GM21786 (cell line): ENCODE results near the gene SLITRK1.
A peak's percentile ranks its signal among the peaks of the same experiment; 100 is the strongest.

Experiments
- ATAC-seq: cut with Tn5 transposase; IDR thresholded peaks from one replicate; pipeline ENCODE4 v1.9.1; 2021; ENCODE audit not compliant: unreplicated experiment

The SLITRK1 gene

DNA sequence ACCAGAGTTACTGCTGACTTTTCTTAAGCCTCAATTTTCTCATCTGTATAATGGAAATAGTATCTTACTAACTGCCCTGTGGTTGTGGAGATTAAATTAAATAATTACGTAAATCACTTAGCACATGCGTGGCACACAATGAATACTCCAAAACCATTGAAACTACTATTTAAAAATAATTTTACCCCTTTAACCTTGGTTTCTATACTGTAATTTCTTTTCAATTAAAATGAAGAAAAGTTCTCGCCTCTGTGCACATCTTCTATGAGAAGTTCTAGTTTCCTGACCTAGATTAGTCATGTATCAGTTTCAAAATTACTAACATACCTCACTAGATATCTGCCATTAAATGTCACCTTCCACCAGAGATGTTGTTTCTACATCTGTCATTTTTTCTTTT, 5.7 kb downstream of the SLITRK1 start:
- peak; percentile 84 for ATAC-seq

GRCh38 chr13:83867708-83868107, 14.6 kb downstream of the SLITRK1 start:
- no peak for ATAC-seq

DNA sequence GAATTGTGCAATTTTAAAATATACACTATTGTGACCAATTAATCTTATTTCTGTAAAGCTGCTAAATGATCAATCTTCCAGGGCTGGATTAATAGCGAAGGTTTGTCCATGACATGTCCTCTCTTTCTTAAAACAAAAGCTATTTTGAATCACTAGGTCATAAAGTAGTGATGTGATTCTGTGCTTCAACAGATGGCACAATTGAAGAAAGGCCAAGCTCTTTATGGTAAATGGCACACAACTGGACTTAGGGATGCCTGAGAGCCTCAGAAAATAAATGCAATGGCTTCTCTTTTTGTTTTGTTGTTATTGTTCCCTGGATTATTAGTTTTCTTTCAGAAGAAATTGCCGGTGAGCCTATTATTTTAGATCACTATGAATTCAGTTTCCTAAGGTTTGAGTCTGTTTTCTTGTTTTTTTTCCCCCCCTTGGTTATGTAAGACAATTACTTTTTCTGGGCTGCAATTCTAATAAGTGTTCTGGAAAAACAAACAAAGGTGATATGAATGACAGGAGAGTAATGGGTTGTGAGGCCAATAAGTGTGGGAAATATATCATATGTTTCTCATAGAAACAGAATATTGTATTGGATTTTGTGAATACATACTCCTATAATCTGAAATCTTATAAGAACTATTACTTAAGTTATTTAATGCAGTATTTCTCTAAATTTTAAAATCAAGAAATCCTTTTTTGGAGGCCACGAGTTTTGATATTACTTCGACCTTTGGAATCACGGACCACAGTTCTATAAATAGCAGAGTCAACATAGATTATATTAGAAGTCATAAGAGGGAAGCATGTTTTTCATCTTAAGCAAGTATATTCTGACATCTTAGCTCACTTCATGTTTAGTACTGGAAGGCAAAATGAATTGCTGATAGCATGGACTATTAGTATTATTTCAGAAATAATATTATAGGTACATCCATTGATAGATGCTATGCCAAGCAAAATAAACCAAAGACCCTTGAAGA, 16.8 kb downstream of the SLITRK1 start:
- ATAC-seq = no peak

GRCh38 chr13:83853771-83854170, 28.5 kb downstream of the SLITRK1 start:
- ATAC-seq = no peak

DNA sequence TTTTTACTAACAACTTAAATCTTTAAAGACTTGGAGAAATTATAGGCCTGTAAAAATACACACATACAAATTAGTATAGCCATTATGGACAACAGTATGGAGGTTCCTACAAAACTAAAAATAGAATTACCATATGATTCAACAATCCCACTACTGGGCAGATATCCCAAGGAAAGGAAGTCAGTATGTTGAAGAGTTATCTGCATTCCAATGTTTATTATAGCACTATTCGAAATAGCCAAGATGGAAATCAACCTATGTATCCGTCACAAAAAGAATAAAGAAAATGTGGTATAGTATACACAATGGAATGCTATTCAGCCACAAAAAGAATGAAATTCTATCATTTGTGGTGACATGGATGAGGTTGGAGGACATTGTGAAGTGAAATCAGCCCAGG, 37.2 kb downstream of the SLITRK1 start:
- no peak for ATAC-seq

DNA sequence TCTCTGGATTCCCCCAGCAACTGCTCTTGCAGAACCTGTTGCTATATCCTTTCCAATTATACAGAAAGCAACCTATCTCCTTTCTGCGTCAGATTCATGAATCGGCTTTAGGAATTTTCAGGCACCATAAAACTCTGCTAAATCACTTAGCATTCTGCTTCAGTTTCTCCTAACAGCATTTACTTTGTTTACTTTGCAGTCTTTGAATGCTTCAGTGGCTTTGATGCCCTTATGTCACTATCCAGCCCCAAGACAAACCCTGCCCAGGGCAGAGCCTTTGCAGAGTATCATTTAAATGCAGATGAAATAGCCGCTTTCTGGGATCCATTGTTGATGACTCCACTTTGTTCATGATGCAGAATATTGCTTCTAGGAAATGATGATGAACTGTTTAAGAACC, 43.1 kb downstream of the SLITRK1 start:
- no peak for ATAC-seq

GRCh38 chr13:83831796-83832195, 50.5 kb downstream of the SLITRK1 start:
- ATAC-seq = no peak

DNA sequence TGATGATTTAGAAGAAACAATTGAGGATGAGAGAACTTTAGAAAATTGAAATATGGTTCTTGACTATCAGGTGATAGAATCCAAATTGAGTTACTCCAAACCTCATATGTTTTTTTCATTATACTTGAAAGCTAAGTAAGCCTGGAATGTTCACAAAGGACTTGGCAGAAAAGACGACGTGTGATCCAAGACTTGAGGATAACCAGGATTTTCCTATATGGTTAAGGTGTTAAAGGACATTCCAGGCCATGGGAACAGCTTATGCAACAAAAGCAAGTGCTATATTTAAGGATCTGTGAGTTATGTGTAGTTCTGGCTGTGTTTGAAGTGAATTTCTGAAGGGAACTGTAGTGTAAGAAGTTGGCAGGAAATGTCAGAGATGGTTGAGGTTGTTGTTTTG, 52.5 kb downstream of the SLITRK1 start:
- no peak for ATAC-seq

DNA sequence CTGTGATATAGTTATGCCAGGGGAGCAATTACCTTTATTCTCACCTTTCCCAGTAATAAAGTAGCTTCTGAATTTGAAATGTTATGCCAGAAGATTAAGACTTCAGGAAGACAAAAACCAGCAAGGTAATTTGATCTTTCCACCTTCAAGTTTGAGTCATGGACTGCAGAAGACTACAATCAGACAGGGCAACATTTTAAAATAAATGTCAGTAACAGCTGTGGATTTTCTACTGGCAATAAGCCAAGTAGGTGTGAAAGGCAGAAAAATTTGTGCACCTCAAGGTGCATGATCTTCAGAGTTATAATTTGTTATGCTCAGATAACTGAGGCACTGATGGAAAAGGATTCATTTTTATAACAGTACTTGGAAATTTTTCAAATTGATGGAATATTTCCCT, 54.9 kb downstream of the SLITRK1 start:
- no peak for ATAC-seq
